ENCODE data around the gene NDUFB4.

Gene NDUFB4

GRCh38 chr3:120563356-120564022 is 32.6 kb upstream of the NDUFB4 start:
- no peak for ATAC-seq (replicated peaks)
- Mint-ChIP-seq H3K9me3 (no peaks in the 10 kb centered on the region), H3K4me3 (no peak overlapping the region), H3K36me3 (ENCODE audit: insufficient read depth) (peaks cover 5% of the 10 kb centered on the region), H3K27ac (no peak overlapping the region), H3K4me1 (ENCODE audit: low read depth in 2 of 2) (peaks cover 0 to 4% of the 10 kb centered on the region in 2 donors), H3K27me3 (peaks cover 10 to 20% of the 10 kb centered on the region in 2 donors)
- DNase-seq = no peak

GRCh38 chr3:120566243-120566975 is 29.7 kb upstream of the NDUFB4 start:
- Mint-ChIP-seq H3K27me3 (peaks cover 29 to 34% of the 10 kb centered on the region in 2 donors), H3K4me1 (ENCODE audit: low read depth in 2 of 2) (no peaks in the 10 kb centered on the region), H3K9me3 (no peaks in the 10 kb centered on the region), H3K4me3 (no peak overlapping the region), H3K27ac (no peak overlapping the region), H3K36me3 (ENCODE audit: insufficient read depth) (no peaks in the 10 kb centered on the region)
- DNase-seq = no peak
- no peak for ATAC-seq (replicated peaks)

GRCh38 chr3:120567370-120568201 is 28.6 kb upstream of the NDUFB4 start:
- Mint-ChIP-seq H3K4me1 (ENCODE audit: low read depth in 2 of 2) (no peaks in the 10 kb centered on the region), H3K4me3 (peak overlapping the region in 1 of 2 donors; percentile 21), H3K27me3 (peaks cover 35 to 44% of the 10 kb centered on the region in 2 donors), H3K27ac (no peak overlapping the region), H3K36me3 (ENCODE audit: insufficient read depth) (no peaks in the 10 kb centered on the region), H3K9me3 (no peaks in the 10 kb centered on the region)
- DNase-seq (no peak), ATAC-seq (replicated peaks) (peak; percentile 74)

- no peaks in the 10 kb centered on the region for H3K9me3 Mint-ChIP-seq
- no peak for ATAC-seq (replicated peaks)
Measured at GRCh38 chr3:120568202-120568531, 28.0 kb upstream of the NDUFB4 start.

GRCh38 chr3:120568598-120568997 is 27.5 kb upstream of the NDUFB4 start:
- Mint-ChIP-seq H3K27me3 (peaks cover 34 to 48% of the 10 kb centered on the region in 2 donors), H3K9me3 (no peaks in the 10 kb centered on the region), H3K4me3 (no peak overlapping the region), H3K4me1 (ENCODE audit: low read depth in 2 of 2) (no peaks in the 10 kb centered on the region), H3K27ac (no peak overlapping the region), H3K36me3 (ENCODE audit: insufficient read depth) (no peaks in the 10 kb centered on the region)
- ATAC-seq (replicated peaks) (no peak), DNase-seq (no peak)

More at GRCh38 chr3:120568202-120568531, 28.0 kb upstream of the NDUFB4 start:
- no peak for DNase-seq
- no peak overlapping the region for H3K4me3 Mint-ChIP-seq
- no peaks in the 10 kb centered on the region for H3K36me3 Mint-ChIP-seq (ENCODE audit: insufficient read depth)
- peaks cover 35 to 48% of the 10 kb centered on the region in 2 donors for H3K27me3 Mint-ChIP-seq
- H3K27ac Mint-ChIP-seq = no peak overlapping the region
- no peaks in the 10 kb centered on the region for H3K4me1 Mint-ChIP-seq (ENCODE audit: low read depth in 2 of 2)

GRCh38 chr3:120569222-120570057 is 26.7 kb upstream of the NDUFB4 start:
- no peak overlapping the region for H3K27ac Mint-ChIP-seq
- DNase-seq = no peak

GRCh38 chr3:120572027-120572426 is 24.1 kb upstream of the NDUFB4 start:
- no peak overlapping the region for H3K4me3 Mint-ChIP-seq
- no peak for ATAC-seq (replicated peaks)
- no peaks in the 10 kb centered on the region for H3K9me3 Mint-ChIP-seq

More at GRCh38 chr3:120569222-120570057, 26.7 kb upstream of the NDUFB4 start:
- Mint-ChIP-seq H3K4me1 (ENCODE audit: low read depth in 2 of 2) (no peaks in the 10 kb centered on the region), H3K27me3 (peaks cover 35 to 51% of the 10 kb centered on the region in 2 donors), H3K36me3 (ENCODE audit: insufficient read depth) (no peaks in the 10 kb centered on the region), H3K4me3 (no peak overlapping the region), H3K9me3 (no peaks in the 10 kb centered on the region)
- no peak for ATAC-seq (replicated peaks)

GRCh38 chr3:120587332-120587975 is 8.7 kb upstream of the NDUFB4 start:
- H3K4me3 Mint-ChIP-seq = no peak overlapping the region

More at GRCh38 chr3:120572027-120572426, 24.1 kb upstream of the NDUFB4 start:
- H3K36me3 Mint-ChIP-seq (ENCODE audit: insufficient read depth) = no peaks in the 10 kb centered on the region
- H3K27me3 Mint-ChIP-seq = peaks cover 38 to 54% of the 10 kb centered on the region in 2 donors
- no peak overlapping the region for H3K27ac Mint-ChIP-seq
- no peak for DNase-seq
- H3K4me1 Mint-ChIP-seq (ENCODE audit: low read depth in 2 of 2) = no peaks in the 10 kb centered on the region

GRCh38 chr3:120595788-120596115 is 384 bp upstream of the NDUFB4 start:
- Mint-ChIP-seq H3K27ac (no peak overlapping the region), H3K36me3 (ENCODE audit: insufficient read depth) (peaks cover 19% of the 10 kb centered on the region), H3K4me3 (peak overlapping the region; percentile 84 to 89), H3K27me3 (no peaks in the 10 kb centered on the region), H3K4me1 (ENCODE audit: low read depth in 2 of 2) (peaks cover 9 to 13% of the 10 kb centered on the region in 2 donors), H3K9me3 (no peaks in the 10 kb centered on the region)
- no peak for ATAC-seq (replicated peaks)
- no peak for DNase-seq

More at GRCh38 chr3:120587332-120587975, 8.7 kb upstream of the NDUFB4 start:
- ATAC-seq (replicated peaks) (no peak), DNase-seq (no peak)
- Mint-ChIP-seq H3K4me1 (ENCODE audit: low read depth in 2 of 2) (no peaks in the 10 kb centered on the region), H3K9me3 (no peaks in the 10 kb centered on the region), H3K27ac (no peak overlapping the region), H3K27me3 (peaks cover 23 to 33% of the 10 kb centered on the region in 2 donors), H3K36me3 (ENCODE audit: insufficient read depth) (peaks cover 3% of the 10 kb centered on the region)

- Mint-ChIP-seq H3K27ac (no peak overlapping the region), H3K4me1 (ENCODE audit: low read depth in 2 of 2) (peaks cover 9 to 13% of the 10 kb centered on the region in 2 donors), H3K9me3 (no peaks in the 10 kb centered on the region), H3K27me3 (no peaks in the 10 kb centered on the region), H3K36me3 (ENCODE audit: insufficient read depth) (peaks cover 27% of the 10 kb centered on the region), H3K4me3 (peak overlapping the region; percentile 84 to 89)
- DNase-seq (no peak), ATAC-seq (replicated peaks) (no peak)
Measured at GRCh38 chr3:120596853-120597223, 702 bp downstream of the NDUFB4 start.

GRCh38 chr3:120597445-120598049 is 1.4 kb downstream of the NDUFB4 start:
- peaks cover 28% of the 10 kb centered on the region for H3K36me3 Mint-ChIP-seq (ENCODE audit: insufficient read depth)
- peaks cover 9 to 13% of the 10 kb centered on the region in 2 donors for H3K4me1 Mint-ChIP-seq (ENCODE audit: low read depth in 2 of 2)

GRCh38 chr3:120599211-120599610 is 3.1 kb downstream of the NDUFB4 start:
- Mint-ChIP-seq H3K4me1 (ENCODE audit: low read depth in 2 of 2) (peaks cover 9 to 13% of the 10 kb centered on the region in 2 donors), H3K27me3 (no peaks in the 10 kb centered on the region)

More at GRCh38 chr3:120597445-120598049, 1.4 kb downstream of the NDUFB4 start:
- no peak for ATAC-seq (replicated peaks)
- H3K27me3 Mint-ChIP-seq = no peaks in the 10 kb centered on the region
- no peak overlapping the region for H3K27ac Mint-ChIP-seq
- H3K4me3 Mint-ChIP-seq = peak overlapping the region; percentile 84 to 89
- no peaks in the 10 kb centered on the region for H3K9me3 Mint-ChIP-seq
- no peak for DNase-seq

More at GRCh38 chr3:120599211-120599610, 3.1 kb downstream of the NDUFB4 start:
- no peak overlapping the region for H3K27ac Mint-ChIP-seq
- H3K36me3 Mint-ChIP-seq (ENCODE audit: insufficient read depth) = peaks cover 28% of the 10 kb centered on the region
- H3K4me3 Mint-ChIP-seq = no peak overlapping the region
- ATAC-seq (replicated peaks) = no peak
- DNase-seq = no peak
- no peaks in the 10 kb centered on the region for H3K9me3 Mint-ChIP-seq
